Subcutaneous adipose tissue (tissue), 4 donors: ENCODE measurements around the gene HERC4. TPM values are rescaled to one million over a fixed set of nuclear protein-coding genes. Genes with fewer than 3 reads are reported as not detected.

ENCODE experiments used
- total RNA-seq, 4 donors: library from RNA; depleted of rRNA; stranded (reverse); fragments of >200 nt; gene quantifications; one replicate each; pipeline ENCODE4 v1.1.0, GENCODE V29; 2016
- TF ChIP-seq, protein P1 (sequence below): fragments of 450-650 bp; IDR thresholded peaks from one replicate; pipeline ENCODE4 v1.5.1; 2016; ENCODE audit warnings: low read depth, mild to moderate bottlenecking, control low read depth, antibody characterized with exemption, moderate library complexity

HERC4 gene, protein sequence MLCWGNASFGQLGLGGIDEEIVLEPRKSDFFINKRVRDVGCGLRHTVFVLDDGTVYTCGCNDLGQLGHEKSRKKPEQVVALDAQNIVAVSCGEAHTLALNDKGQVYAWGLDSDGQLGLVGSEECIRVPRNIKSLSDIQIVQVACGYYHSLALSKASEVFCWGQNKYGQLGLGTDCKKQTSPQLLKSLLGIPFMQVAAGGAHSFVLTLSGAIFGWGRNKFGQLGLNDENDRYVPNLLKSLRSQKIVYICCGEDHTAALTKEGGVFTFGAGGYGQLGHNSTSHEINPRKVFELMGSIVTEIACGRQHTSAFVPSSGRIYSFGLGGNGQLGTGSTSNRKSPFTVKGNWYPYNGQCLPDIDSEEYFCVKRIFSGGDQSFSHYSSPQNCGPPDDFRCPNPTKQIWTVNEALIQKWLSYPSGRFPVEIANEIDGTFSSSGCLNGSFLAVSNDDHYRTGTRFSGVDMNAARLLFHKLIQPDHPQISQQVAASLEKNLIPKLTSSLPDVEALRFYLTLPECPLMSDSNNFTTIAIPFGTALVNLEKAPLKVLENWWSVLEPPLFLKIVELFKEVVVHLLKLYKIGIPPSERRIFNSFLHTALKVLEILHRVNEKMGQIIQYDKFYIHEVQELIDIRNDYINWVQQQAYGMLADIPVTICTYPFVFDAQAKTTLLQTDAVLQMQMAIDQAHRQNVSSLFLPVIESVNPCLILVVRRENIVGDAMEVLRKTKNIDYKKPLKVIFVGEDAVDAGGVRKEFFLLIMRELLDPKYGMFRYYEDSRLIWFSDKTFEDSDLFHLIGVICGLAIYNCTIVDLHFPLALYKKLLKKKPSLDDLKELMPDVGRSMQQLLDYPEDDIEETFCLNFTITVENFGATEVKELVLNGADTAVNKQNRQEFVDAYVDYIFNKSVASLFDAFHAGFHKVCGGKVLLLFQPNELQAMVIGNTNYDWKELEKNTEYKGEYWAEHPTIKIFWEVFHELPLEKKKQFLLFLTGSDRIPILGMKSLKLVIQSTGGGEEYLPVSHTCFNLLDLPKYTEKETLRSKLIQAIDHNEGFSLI
- 10 to 100 TPM; 57.7 to 80.8 (median 75.2) TPM for total RNA-seq

DNA sequence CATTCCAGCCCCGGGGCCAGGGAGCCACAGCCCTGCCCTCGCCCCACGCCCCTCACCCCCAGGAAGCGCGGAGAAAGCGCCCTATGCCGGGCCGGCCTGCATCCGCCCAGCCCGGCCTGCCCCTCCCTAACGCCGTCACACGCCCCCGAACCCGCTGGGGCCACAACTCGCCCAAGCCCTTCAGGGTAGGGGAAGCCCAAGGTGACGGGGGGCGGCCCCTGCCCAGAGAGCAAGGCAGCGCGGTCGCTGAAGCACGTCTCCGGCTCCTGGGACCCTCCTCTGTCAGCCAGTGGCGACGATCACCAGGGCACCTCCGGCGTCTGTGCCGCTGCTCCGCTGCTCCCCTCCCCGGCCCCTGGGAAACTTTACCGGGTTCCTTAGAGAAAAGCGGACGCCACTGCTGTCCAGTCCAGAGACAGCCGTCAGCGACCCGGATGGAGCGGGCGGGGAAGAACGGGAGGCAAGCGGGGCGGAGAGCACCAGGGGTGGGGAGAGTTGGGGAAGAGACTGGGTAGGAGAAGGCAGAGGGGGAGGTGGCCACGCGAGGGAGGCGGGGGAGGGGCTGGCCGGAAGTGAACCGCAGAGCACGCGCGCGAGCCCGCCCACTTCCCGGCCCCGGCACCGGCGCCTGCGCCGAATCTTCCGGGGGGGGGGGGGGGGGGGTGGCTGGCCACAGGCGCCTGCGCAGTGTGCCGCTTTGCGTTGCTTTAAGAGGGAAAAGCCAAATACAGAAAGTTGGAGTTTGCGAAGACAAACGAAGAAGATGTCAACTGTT, at the start of gene HERC4:
Gene HERC4 (minus strand): TSS at position 509 of the 775 bp plus-strand sequence. CDS start 2,175 bp downstream, outside the sequence.
- TF ChIP-seq, protein P1, sequence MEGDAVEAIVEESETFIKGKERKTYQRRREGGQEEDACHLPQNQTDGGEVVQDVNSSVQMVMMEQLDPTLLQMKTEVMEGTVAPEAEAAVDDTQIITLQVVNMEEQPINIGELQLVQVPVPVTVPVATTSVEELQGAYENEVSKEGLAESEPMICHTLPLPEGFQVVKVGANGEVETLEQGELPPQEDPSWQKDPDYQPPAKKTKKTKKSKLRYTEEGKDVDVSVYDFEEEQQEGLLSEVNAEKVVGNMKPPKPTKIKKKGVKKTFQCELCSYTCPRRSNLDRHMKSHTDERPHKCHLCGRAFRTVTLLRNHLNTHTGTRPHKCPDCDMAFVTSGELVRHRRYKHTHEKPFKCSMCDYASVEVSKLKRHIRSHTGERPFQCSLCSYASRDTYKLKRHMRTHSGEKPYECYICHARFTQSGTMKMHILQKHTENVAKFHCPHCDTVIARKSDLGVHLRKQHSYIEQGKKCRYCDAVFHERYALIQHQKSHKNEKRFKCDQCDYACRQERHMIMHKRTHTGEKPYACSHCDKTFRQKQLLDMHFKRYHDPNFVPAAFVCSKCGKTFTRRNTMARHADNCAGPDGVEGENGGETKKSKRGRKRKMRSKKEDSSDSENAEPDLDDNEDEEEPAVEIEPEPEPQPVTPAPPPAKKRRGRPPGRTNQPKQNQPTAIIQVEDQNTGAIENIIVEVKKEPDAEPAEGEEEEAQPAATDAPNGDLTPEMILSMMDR = no peak

DNA sequence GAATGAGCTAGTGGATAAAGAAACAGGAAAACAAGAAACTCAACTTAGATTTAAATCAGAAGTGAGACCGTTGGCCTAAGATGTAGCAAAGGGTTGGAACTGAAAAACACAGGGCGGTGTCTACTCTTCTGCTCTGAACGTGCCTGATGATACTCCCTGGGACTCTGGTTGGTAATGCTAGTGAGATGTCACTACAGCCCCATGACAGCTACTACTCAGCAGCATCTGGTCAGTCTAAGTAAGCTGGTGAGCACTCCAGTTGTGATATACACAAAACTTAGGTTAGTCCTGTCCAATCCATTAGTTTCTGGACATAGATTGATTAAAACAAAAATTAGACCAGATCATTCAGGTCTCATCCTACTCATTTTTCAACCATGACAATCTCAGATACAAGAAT, 49.6 kb upstream of the HERC4 start:
- TF ChIP-seq, protein P1 = no peak

DNA sequence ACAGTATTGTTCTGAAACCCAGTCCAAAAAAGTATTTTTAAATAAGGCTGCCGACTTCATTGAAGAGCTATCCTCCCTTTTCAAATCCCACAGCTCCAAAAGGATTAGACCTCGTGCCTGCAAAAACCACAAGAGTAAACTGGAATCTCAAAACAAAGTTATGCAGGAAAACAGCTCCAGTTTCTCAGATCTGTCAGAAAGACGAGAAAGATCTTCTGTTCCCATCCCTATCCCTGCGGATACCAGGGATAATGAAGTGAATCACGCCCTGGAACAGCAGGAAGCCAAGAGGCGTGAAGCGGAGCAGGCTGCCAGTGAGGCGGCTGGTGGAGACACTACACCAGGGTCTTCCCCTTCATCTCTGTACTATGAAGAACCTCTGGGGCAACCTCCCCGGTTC, 46.8 kb upstream of the HERC4 start:
- TF ChIP-seq, protein P1 = no peak

DNA sequence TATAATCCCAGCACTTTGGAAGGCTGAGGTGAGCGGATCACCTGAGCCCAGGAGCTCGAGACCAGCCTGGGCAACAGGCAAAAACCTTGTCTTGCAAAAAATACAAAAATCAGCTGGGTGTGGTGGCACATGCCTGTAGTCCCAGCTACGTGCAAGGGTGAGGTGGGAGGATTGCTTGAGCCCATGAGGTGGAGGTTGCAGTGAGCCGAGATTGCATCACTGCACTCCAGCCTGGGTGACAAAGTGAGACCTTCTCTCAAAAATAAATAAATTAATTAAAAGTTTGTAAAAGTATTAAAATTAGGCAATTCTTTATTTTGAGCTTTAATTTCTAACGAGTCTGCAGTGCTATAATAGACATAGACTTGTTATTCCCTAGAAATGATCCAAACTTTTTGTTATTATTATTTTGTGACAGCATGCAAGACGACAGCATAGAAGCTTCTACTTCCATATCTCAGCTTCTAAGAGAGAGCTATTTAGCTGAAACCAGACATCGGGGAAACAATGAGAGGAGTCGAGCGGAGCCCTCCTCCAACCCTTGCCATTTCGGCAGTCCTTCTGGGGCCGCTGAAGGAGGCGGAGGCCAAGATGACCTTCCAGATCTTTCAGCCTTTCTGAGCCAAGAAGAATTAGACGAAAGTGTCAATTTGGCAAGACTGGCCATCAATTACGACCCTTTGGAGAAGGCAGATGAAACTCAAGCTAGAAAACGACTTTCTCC, 46.1 kb upstream of the HERC4 start:
- TF ChIP-seq, protein P1 = no peak

DNA sequence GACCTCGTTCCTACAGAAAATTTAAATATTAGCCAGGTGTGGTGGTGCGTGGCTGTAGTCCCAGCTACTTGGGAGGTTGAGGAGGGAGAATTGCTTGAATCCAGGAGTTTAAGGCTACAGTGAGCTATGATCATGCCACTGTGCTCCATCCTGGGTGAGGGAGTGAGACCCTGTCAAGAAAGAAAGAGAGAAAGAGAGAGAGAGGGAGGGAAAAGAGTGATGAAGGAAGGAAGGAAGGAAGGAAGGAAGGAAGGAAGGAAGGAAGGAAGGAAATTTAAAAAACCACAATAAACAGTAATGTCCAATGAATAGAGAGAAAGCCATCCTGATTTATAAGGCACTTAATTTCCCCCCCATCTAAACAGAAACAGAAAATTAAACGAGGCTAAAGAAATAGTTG, 43.6 kb upstream of the HERC4 start:
- TF ChIP-seq, protein P1 = no peak

DNA sequence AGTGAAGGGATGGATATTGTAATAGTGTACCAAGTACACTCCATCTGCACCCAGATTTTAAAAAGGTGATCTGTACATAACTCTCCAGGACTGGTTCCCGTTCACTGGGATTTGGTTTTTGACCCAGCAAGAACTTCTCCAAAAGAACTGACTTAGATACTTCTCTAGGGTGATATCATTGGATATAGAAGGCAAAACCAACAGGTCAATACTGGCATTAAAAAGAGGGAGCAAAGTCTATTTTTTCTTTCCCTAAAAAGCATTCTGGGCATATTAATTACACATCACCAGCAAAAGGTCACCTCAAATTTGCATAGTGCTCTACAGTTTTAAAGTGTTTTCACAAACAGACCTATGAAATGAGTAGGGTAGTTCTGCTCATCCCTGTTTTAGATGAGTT, 37.8 kb upstream of the HERC4 start:
- TF ChIP-seq, protein P1 = no peak
